Natural killer cell (primary cell): ENCODE data around the gene FBXL19. TPM values are rescaled to one million over a fixed set of nuclear protein-coding genes. Genes with fewer than 3 reads are reported as not detected.

Experiments used
- ATAC-seq, 3 donors: fragments of 150-1000 bp in 2 of 3; fragments of 200-7000 bp in 1 of 3; cut with Tn5 transposase; 1 replicate in 1 of 3; 2 replicates in 2 of 3; pipeline ENCODE4 v1.10.0; 2021; ENCODE audit warnings: mild to moderate bottlenecking in 2 of 3, moderate library complexity in 2 of 3
- DNase-seq, 2 donors: peaks; one replicate each; pipeline versions ENCODE4 v3.0.0 to v3.0.0-alpha.2; 2013 to 2021; ENCODE audit warnings: mixed read lengths in 1 of 2
- H3K27ac ChIP-seq: one replicate; pipeline ENCODE4 v1.5.1; 2013; ENCODE audit warnings: mild to moderate bottlenecking, low read length
- H3K27me3 ChIP-seq: one replicate; pipeline ENCODE4 v1.6.1; 2013; ENCODE audit warnings: low read length; ENCODE audit not compliant: control insufficient read depth, insufficient read depth
- H3K36me3 ChIP-seq: one replicate; pipeline ENCODE4 v1.6.1; 2013; ENCODE audit warnings: low read length; ENCODE audit not compliant: control insufficient read depth, insufficient read depth
- H3K4me1 ChIP-seq: one replicate; pipeline ENCODE4 v1.6.1; 2013; ENCODE audit warnings: low read length; ENCODE audit not compliant: control insufficient read depth, insufficient read depth
- H3K4me3 ChIP-seq: one replicate; pipeline ENCODE4 v1.5.1; 2013; ENCODE audit warnings: low read length
- H3K9me3 ChIP-seq: one replicate; pipeline ENCODE4 v1.6.1; 2013; ENCODE audit warnings: low read length; ENCODE audit not compliant: control insufficient read depth, insufficient read depth
- H3K27ac Mint-ChIP-seq, 2 donors: one replicate each; pipeline ENCODE4 v1.8.0; 2022; ENCODE audit warnings: mild to moderate bottlenecking in 2 of 2, mixed read lengths in 2 of 2, moderate library complexity in 1 of 2
- H3K27me3 Mint-ChIP-seq, 2 donors: one replicate each; pipeline ENCODE4 v1.8.0; 2022; ENCODE audit warnings: low read depth in 2 of 2, mixed read lengths in 2 of 2
- H3K36me3 Mint-ChIP-seq: one replicate; pipeline ENCODE4 v1.8.0; 2022; ENCODE audit warnings: mixed read lengths
- H3K4me1 Mint-ChIP-seq, 2 donors: one replicate each; pipeline ENCODE4 v1.8.0; 2022; ENCODE audit warnings: mixed read lengths in 2 of 2
- H3K4me3 Mint-ChIP-seq: one replicate; pipeline ENCODE4 v1.8.0; 2022; ENCODE audit warnings: mild to moderate bottlenecking, moderate library complexity, mixed read lengths
- H3K9me3 Mint-ChIP-seq, 2 donors: one replicate each; pipeline ENCODE4 v1.8.0; 2022; ENCODE audit warnings: mixed read lengths in 2 of 2
- WGBS: methylation state at CpG from one replicate; pipeline ENCODE4 v1.1.7; 2013; ENCODE audit warnings: missing lambda C conversion rate; ENCODE audit not compliant: insufficient coverage; 5-methylcytosine and 5-hydroxymethylcytosine counted together
- intact Hi-C: fragments of 100-400 bp; cut with micrococcal nuclease; formaldehyde crosslinking; loops from one replicate; pipeline ENCODE4 v1.14.2; 2022
- total RNA-seq, 4 donors: library from RNA; stranded (reverse); fragments of 120-200 nt in 1 of 4; gene quantifications; one replicate each; pipeline versions ENCODE4 v1.2.3 to v1.2.4, GENCODE V29; 2013 to 2022
- TF ChIP-seq, protein P1 (sequence below): fragments of 200-600 bp; IDR thresholded peaks from one replicate; pipeline ENCODE4 v1.8.0; 2022; ENCODE audit warnings: antibody characterized with exemption

Gene FBXL19
- total RNA-seq, 3 donors from 2014 or later (not counting 1 experiment from before 2014, with no cell fraction given) = 10.1 to 13.3 (median 12.4) TPM

DNA sequence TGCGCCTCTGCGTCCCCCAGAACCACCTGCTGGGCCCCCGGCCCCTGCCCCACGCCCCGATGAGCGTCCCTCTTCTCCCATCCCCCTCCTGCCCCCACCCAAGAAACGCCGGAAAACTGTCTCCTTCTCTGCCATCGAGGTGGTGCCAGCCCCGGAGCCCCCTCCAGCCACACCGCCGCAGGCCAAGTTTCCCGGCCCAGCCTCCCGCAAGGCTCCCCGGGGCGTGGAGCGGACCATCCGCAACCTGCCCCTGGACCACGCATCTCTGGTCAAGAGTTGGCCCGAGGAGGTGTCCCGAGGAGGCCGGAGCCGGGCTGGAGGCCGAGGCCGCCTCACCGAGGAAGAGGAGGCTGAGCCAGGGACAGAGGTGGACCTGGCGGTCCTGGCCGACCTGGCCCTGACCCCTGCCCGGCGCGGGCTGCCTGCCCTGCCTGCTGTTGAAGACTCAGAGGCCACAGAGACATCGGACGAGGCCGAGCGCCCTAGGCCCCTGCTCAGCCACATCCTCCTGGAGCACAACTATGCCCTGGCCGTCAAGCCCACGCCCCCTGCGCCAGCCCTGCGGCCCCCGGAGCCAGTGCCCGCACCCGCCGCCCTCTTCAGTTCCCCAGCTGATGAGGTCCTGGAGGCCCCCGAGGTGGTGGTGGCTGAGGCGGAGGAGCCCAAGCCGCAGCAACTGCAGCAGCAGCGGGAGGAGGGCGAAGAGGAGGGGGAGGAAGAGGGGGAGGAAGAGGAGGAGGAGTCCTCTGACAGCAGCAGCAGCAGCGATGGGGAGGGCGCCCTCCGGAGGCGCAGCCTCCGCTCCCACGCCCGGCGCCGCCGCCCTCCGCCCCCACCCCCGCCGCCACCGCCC lies 56.0 kb downstream of the FBXL19 start:
- no peak overlapping the region for H3K4me3 ChIP-seq
- no peaks in the 10 kb centered on the region for H3K27me3 Mint-ChIP-seq
- WGBS = 96% methylated on average over 61 of the region's 62 CpGs
- no peak overlapping the region for H3K27ac Mint-ChIP-seq
- no peak for DNase-seq
- H3K4me1 ChIP-seq = no peaks in the 10 kb centered on the region
- no peaks in the 10 kb centered on the region for H3K9me3 ChIP-seq
- H3K36me3 Mint-ChIP-seq = no peaks in the 10 kb centered on the region
- peaks cover 34% of the 10 kb centered on the region for H3K36me3 ChIP-seq
- TF ChIP-seq, protein P1, sequence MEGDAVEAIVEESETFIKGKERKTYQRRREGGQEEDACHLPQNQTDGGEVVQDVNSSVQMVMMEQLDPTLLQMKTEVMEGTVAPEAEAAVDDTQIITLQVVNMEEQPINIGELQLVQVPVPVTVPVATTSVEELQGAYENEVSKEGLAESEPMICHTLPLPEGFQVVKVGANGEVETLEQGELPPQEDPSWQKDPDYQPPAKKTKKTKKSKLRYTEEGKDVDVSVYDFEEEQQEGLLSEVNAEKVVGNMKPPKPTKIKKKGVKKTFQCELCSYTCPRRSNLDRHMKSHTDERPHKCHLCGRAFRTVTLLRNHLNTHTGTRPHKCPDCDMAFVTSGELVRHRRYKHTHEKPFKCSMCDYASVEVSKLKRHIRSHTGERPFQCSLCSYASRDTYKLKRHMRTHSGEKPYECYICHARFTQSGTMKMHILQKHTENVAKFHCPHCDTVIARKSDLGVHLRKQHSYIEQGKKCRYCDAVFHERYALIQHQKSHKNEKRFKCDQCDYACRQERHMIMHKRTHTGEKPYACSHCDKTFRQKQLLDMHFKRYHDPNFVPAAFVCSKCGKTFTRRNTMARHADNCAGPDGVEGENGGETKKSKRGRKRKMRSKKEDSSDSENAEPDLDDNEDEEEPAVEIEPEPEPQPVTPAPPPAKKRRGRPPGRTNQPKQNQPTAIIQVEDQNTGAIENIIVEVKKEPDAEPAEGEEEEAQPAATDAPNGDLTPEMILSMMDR = no peak
- no peak overlapping the region for H3K27ac ChIP-seq
- H3K4me1 Mint-ChIP-seq = peaks cover 0 to 27% of the 10 kb centered on the region in 2 donors
- H3K4me3 Mint-ChIP-seq = no peak overlapping the region
- H3K9me3 Mint-ChIP-seq = no peaks in the 10 kb centered on the region
- no peak for ATAC-seq
- no peaks in the 10 kb centered on the region for H3K27me3 ChIP-seq
- intact Hi-C loops = no loop called here

DNA sequence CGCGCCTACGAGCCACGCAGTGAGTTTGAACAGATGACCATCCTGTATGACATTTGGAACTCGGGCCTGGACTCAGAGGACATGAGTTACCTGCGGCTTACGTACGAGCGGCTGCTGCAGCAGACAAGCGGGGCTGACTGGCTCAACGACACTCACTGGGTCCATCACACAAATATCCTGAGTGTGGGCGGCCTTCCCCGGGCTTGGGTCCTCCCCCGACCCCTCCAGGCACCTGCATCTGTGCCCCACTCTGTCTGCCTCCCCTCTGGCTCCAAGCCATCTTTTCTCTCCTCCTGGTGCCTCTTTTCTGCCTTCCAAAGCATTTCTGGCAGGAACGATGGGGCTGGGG lies 56.6 kb downstream of the FBXL19 start:
- peaks cover 0 to 29% of the 10 kb centered on the region in 2 donors for H3K4me1 Mint-ChIP-seq
- WGBS = 97% methylated on average over 15 of the region's 15 CpGs
- H3K4me3 ChIP-seq = no peak overlapping the region
- no peaks in the 10 kb centered on the region for H3K9me3 Mint-ChIP-seq
- H3K27me3 Mint-ChIP-seq = no peaks in the 10 kb centered on the region
- H3K27ac Mint-ChIP-seq = no peak overlapping the region
- no peak overlapping the region for H3K4me3 Mint-ChIP-seq
- no peaks in the 10 kb centered on the region for H3K36me3 Mint-ChIP-seq
- no peaks in the 10 kb centered on the region for H3K9me3 ChIP-seq
- ATAC-seq (no peak), DNase-seq (no peak)
- peaks cover 34% of the 10 kb centered on the region for H3K36me3 ChIP-seq
- intact Hi-C loops = no loop called here
- peaks cover 5% of the 10 kb centered on the region for H3K4me1 ChIP-seq
- TF ChIP-seq, protein P1 = no peak
- no peaks in the 10 kb centered on the region for H3K27me3 ChIP-seq
- H3K27ac ChIP-seq = no peak overlapping the region

DNA sequence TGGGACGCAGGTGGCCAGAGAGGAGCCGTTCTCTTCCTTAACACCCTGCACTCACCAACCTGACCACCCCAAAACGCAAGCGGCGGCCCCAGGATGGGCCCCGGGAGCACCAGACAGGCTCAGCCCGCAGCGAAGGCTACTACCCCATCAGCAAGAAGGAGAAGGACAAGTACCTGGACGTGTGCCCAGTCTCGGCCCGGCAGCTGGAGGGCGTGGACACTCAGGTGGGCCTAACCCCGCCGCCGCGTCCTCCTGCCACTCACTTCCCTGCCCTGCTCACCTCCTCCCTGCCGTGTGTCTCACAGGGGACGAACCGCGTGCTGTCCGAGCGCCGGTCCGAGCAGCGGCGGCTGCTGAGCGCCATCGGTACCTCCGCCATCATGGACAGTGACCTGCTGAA lies 57.1 kb downstream of the FBXL19 start:
- H3K27me3 ChIP-seq = no peaks in the 10 kb centered on the region
- no peaks in the 10 kb centered on the region for H3K9me3 Mint-ChIP-seq
- peaks cover 9% of the 10 kb centered on the region for H3K4me1 ChIP-seq
- H3K4me3 Mint-ChIP-seq = no peak overlapping the region
- H3K27ac Mint-ChIP-seq = no peak overlapping the region
- DNase-seq (no peak), ATAC-seq (no peak)
- intact Hi-C loops = no loop called here
- H3K27ac ChIP-seq = no peak overlapping the region
- H3K4me3 ChIP-seq = no peak overlapping the region
- H3K36me3 ChIP-seq = peaks cover 34% of the 10 kb centered on the region
- no peaks in the 10 kb centered on the region for H3K27me3 Mint-ChIP-seq
- H3K36me3 Mint-ChIP-seq = no peaks in the 10 kb centered on the region
- H3K9me3 ChIP-seq = no peaks in the 10 kb centered on the region
- H3K4me1 Mint-ChIP-seq = peaks cover 0 to 33% of the 10 kb centered on the region in 2 donors
- TF ChIP-seq, protein P1 = no peak
- 96% methylated on average over 29 of the region's 29 CpGs for WGBS

DNA sequence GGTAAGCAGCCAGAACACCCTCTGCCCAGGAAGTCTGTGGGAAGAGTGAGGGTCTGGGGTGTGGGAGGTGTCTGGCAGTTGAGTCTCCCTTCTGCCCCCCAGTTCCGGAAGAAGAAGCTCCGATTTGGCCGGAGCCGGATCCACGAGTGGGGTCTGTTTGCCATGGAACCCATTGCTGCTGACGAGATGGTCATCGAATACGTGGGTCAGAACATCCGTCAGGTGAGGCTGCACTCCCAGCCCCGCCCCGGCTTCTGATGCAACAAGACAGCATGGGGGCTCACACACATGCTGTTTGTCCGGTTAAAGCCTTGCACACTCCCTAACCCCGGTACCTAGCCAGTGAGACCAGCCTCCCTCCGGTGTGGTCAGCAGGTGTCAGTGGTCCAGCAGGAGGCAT lies 57.6 kb downstream of the FBXL19 start:
- Mint-ChIP-seq H3K4me1 (peaks cover 0 to 32% of the 10 kb centered on the region in 2 donors), H3K27me3 (no peaks in the 10 kb centered on the region), H3K9me3 (no peaks in the 10 kb centered on the region), H3K4me3 (no peak overlapping the region), H3K36me3 (no peaks in the 10 kb centered on the region), H3K27ac (no peak overlapping the region)
- Histone ChIP-seq H3K27me3 (no peaks in the 10 kb centered on the region), H3K36me3 (peaks cover 33% of the 10 kb centered on the region), H3K4me1 (peaks cover 9% of the 10 kb centered on the region), H3K9me3 (no peaks in the 10 kb centered on the region), H3K27ac (no peak overlapping the region), H3K4me3 (no peak overlapping the region)
- TF ChIP-seq, protein P1 = no peak
- intact Hi-C loops = no loop called here
- DNase-seq (no peak), ATAC-seq (no peak)
- WGBS = 97% methylated on average over 14 of the region's 14 CpGs
